ENCODE results near the gene MAB21L2.

- no peak for TF ChIP-seq EZH2 (IDR thresholded peaks at IDR 0.05)
- no peak for TF ChIP-seq POLR2AphosphoS5 (IDR thresholded peaks at IDR 0.05; ENCODE audit: borderline replicate concordance, low read depth, low read length)
- no peak for TF ChIP-seq FOXP2 (optimal IDR thresholded peaks at IDR 0.05; ENCODE audit: control extremely low read depth, extremely low read length, insufficient read depth)
Measured at GRCh38 chr4:150632639-150633038, 50.7 kb downstream of the MAB21L2 start.
